NCI-H82 treated with DMSO at 0.1 percent for 48 hours (cell line): ENCODE results near the gene GPX3.
A peak's percentile ranks its signal among the peaks of the same experiment; 100 is the strongest.

Experiments used
- DNase-seq: peaks from one replicate; lab custom pipeline; 2025; ENCODE audit not compliant: unreplicated experiment; lab: John Stamatoyannopoulos, UW

The GPX3 gene, protein sequence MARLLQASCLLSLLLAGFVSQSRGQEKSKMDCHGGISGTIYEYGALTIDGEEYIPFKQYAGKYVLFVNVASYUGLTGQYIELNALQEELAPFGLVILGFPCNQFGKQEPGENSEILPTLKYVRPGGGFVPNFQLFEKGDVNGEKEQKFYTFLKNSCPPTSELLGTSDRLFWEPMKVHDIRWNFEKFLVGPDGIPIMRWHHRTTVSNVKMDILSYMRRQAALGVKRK

DNA sequence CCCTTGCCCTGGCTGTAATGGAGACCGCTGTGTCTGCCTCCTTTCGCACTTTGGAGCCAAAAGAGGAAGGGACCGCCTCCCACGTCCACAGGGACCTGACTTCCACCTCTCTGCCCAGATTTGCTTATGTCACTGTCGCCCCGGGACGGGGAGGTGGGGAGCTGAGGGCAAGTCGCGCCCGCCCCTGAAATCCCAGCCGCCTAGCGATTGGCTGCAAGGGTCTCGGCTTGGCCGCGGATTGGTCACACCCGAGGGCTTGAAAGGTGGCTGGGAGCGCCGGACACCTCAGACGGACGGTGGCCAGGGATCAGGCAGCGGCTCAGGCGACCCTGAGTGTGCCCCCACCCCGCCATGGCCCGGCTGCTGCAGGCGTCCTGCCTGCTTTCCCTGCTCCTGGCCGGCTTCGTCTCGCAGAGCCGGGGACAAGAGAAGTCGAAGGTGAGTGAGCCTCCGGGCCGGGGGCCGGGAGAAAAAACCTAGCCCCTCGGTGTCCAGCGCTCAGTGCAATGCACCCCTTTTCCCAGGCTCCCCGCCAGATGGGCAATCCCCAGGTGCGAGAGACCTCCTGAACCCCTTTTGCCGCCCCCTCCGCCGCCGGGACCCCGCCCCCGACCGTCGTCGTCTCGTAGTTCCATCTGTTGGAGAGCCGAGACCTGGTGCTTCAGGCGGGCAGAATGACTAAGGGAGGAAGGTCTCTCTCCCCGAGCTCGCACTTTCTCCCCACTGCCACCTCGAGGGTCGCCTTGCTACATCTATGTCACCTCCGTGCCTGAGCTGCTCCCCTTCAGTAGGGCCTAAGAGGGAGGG lies at the start of gene GPX3:
Gene GPX3, plus strand, starts transcription at position 288 of the 807 bp plus-strand sequence. Its CDS starts 64 bp downstream, at position 352.
- DNase-seq, result peak; percentile 26

DNA sequence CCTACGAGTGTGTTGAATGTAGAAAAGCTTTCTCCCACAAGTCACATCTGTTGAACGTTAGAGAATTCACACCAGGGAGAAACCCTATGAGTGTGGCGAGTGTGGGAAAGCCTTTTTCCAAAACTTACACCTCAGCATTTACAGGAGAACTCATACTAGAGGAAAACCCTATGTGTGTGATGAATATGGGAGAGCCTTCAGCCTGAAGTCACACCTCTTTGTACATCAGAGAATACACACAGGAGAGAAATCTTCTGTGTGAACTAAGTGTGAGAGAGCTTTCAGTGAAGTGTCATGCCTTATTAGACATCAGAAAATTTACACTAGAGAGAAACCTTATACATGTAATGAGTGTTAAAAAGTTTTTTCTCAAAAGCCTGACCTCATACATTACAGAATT lies 41.8 kb upstream of the GPX3 start:
- DNase-seq, result no peak

DNA sequence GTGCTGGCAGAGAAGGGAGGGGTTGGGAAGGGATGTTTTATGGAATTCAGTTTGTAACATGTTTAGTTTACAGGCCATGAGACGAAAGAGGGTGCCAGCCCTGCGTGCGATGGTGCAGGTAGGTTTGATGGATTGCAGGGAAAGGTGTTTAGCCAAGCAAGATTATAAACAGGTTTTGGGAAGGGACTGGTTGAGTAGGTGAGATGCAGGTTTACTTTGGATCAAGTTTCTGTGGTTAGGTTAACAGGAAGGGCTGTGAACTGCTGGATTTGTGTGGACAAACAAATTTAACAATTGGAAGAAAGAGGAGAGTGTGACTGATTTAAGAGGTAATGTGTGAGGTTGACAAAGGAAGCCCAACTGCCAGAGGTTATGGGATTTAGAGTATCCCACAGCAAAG lies 32.6 kb upstream of the GPX3 start:
- DNase-seq, result no peak

DNA sequence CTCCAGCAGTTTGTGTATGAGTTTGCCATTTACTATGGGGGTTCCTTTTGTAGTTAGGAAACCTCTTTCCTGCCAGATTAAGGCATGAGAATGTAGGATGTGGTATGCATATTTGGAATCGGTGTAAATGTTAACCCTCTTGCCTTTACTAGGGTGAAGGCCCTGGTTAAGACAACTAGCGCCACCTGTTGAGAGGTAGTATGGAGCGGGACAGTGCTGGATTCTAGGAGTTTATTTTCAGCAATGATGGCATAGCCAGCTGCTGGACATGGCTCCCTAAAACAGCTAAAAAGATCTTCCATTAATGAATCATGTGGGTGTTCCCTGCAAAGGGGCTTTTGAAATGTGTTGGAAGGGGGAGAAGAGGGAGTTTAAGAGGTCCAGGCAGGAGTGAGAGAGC lies 30.7 kb upstream of the GPX3 start:
- DNase-seq, result peak; percentile 2

DNA sequence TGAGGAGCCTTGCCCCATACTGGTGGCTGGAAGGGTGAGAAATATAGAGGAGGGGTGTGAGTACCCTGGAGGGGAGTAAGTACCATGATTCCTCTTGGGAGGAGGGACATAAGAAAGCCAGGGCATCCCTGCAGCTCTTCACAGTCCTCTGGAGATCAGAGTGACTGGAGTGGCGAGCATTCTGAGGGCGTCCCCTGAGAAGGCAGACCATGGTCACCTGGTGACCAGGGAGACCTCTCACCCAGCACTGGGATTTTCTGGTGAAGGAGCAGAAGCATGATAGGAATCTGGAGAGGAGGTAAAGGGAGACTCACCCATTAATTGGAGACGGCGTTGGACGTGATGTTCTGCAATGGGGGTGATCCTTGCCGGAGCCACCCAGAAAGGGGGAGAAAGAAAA lies 27.7 kb upstream of the GPX3 start:
- no peak for DNase-seq

DNA sequence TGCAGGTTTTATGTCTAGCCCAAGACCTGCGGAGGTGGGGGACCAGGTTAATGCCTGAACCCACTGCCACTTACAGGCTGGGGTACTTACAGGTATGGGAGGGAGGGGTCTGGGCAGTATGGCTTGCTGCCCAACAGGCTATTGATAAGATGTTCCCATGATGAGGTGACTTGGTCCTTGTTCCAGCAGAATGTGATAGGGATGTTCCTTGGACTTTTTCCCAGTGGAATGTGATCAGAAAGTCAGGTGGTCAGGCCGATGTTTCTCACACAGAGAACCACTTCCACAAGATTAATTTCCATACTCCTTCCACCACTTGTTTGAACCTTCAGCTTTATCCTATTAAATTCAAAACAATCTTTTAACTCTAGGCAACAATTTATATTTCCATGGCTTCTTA lies 27.0 kb upstream of the GPX3 start:
- no peak for DNase-seq

DNA sequence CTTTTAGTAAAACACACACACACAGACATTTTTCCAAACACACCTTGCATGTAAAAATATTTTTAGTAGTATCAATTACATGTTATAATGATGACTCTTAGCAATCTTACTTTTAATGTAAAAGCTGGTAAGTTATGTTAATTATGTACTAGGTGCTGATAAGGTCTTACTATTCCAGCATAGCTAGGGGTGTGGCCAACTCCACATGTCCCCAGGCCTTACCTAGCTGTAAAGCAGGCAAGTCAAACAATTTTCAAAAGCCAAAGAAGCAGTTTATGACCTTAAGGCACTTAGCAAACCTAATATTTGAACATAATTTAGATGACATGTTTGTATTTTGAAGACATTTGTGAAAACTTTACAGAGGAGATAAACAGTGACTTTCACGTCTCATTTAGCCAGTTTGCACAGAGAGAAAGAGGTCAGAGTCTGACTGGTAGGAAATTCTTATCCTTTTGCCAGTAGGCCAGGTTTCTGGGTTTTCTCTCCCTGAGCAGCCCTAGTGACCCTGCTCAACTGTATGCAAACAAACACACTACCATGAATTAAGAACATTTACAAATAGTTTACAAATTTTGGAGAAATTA lies 26.5 kb upstream of the GPX3 start:
- DNase-seq, result no peak

DNA sequence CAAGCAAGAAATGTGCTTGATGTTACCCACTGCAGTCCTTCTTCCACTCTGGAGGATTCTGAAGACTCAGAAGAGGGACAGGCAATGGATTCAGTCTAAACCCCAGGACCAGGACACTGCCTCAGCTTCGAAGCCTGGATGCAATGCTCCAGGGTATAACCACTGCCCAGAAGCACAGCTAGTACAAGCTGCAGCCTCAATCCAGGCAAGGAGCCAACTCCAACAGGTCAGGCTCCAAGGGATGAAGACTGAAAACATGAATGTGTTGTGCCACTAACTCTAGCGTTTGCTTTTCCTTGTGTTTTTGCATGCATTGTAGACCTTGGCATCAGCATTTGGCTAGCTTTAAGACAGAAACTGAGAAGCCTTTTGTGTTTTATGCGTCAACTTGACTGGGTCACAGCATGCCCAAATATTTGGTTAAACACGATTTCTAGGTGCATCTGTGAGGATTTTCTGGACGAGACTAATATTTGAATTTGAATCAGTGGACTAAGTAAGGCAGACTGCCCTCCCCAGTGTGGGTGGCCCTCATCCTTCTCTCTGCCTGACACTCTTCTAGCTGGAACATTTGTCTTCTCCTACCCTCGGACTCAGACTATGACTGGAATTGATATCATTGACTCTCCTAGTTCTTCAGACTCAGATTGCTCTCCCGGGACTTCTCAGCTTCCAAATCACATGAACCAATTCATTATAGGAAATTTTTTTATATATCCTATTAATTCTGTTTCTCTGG lies 20.5 kb upstream of the GPX3 start:
- DNase-seq, result no peak

DNA sequence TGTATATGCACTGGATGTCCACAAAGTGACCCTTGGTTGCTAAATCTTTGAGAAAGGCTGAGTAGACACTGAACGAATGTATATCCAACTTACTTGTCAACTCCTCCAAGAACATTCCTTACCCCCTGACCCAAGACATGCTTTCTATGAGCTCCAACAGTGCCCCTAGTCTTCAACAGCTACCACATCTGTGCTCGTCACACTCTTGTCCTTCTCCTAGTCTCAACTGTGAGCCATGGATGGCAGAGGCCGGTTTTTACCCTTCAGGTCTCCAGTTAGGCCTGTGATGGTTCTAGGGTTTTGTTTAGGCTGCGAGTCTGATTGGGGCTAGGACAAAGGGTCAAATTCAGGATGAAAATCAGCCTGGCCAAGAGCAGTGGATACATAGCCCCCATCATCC lies 19.0 kb upstream of the GPX3 start:
- DNase-seq, result no peak

DNA sequence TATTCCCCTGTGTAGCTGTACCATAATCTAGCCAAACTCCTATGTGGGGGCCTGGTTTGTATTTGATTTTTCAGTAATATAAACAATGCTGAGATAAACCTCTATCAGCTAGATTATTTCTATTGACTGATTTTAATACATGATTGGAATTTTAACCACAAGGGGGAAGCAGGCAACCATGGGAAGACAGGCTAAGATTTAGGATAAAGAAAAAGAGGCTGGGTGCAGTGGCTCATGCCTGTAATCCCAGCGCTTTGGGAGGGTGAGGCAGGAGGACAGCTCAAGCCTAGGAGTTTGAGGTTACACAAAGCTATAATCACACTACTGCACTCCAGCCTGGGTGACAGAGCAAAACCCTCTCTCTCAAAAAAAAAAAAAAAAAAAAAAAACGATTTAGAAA lies 18.1 kb upstream of the GPX3 start:
- DNase-seq, result peak; percentile 53

DNA sequence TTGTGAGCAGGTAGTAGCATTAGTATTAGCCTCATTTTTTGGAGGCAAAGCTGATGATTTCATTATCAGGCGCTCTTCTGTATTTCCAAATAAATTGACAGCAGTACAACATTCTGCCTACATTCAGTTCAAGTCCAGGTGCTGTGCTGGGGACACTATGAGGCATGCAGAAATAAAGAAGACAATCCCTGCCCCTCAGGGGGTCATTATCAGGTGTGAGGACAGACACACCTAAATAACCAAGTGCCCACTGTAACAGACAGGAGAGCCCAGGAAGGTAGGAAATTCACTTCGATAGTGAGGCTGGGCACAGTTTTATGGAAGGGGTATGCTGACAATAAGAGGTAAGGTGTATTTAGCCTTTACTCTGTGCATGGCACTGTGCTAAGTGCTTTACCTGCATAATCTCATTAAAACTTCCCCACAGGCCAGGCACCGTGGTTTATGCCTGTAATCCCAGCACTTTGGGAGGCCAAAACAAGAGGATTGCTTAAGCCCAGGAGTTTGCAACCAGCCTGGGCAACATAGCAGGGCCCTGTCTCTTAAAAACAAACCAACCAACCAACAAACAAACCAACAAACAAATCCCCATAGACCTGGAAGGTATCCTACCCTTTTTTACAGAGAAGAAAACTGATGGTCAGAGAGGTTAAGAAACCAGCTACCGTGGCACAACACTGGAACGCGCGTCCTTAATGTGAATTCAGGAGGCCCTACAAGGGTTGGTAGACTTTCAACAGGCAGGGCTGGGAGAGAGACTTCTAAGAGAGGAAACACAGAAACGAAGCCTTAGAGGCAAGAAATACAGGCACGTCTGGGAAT lies 17.5 kb upstream of the GPX3 start:
- DNase-seq, result peak; percentile 3

DNA sequence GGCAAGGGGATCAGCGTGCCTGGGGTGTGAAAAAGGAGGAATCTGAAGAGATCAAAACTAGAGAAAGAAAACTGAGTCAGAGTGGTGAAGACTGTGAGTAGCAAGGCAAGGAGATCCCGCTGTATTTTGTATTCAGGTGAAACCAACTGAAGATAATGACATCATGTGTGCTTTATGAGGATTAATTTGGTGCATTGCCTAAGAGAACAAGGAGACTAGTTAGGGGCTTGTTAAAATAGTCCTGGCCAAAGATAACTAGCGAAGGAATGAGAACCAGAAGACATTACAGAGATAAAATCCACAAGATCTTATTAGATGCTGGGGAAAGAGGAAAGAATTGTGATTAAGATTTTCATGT lies 16.9 kb upstream of the GPX3 start:
- DNase-seq, result no peak

DNA sequence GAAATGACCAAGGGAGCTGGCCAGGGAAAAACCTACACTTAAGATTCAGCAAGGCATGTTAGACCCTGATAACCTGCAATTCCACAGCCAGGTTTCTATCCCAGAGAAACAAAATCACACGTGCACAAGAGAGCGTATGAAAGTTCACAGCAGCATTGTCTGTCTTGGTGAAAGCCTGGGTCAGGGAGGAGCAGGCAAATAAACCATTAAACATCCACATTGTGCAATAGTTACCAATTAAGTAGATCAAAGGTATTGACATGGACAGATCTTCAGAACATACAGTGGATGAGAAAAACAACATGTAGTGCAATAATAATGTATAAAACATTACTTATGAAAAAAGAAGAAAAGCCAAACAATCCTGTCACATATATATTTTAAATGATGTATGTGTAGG lies 15.9 kb upstream of the GPX3 start:
- DNase-seq, result no peak

DNA sequence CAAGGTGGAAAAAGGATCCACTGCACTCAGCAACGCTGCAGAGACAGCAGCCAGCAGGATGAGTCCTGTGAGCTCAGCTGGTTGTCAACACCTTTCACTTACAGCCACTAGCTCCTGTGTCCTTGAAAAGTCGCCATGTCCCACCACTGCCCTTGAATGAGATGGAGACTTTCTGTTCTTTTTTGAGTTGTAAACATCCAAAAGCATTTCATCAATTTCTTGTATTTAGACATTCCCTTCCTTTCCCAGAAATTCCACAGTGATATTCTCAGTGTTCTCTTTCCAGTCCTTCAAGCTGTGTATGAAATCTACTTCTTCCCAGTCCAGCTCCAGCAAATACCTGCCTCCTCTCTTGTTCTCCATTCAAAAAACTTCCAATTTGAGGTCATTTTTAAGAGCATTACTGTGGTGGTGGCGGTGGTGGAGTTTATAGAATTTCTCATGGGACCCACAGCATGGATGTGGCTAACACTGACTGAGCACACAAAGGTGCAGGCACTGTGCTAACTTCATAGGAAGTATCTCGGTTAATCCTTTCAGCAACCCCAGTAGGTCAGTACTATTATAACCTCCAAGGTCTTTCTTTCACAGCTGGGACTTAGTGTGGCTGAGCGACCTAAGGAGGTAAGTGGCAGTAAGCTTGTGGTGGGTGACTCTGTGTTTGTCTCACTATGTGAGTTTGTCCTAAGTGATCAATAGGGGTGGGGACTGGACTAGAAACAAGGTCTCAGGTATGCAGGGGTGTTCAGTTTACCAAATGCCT lies 15.0 kb upstream of the GPX3 start:
- peak; percentile 25 for DNase-seq

DNA sequence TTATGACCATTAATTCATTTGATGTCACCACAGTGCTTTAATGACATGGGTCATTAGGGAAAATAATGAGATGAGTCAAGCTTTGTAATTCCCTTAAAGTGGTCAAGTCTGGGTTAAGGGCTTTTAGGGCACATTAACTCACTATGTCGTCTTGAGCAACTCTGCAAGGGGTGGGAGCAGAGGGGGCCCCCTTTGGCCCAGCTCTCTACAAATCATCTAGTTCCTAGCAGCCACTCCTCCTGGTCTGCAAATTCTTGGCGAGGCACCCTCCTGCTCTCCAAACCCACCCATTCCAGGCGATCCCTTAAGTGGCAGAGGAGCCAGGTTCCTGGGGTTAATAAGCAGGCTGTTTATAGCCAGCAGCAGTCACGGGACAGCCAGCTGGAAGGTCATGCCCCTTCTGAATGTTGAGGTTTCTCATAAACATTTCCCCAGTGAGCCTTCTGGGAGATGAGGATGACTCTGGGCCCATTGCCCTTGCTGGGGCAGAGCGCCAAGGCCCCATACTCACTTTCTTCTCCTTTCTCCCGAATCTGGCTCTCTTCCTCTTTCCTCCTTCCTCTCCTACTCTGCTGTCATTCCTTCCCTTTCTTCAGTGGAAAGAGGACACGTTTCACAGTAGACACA lies 14.3 kb upstream of the GPX3 start:
- peak; percentile 25 for DNase-seq

DNA sequence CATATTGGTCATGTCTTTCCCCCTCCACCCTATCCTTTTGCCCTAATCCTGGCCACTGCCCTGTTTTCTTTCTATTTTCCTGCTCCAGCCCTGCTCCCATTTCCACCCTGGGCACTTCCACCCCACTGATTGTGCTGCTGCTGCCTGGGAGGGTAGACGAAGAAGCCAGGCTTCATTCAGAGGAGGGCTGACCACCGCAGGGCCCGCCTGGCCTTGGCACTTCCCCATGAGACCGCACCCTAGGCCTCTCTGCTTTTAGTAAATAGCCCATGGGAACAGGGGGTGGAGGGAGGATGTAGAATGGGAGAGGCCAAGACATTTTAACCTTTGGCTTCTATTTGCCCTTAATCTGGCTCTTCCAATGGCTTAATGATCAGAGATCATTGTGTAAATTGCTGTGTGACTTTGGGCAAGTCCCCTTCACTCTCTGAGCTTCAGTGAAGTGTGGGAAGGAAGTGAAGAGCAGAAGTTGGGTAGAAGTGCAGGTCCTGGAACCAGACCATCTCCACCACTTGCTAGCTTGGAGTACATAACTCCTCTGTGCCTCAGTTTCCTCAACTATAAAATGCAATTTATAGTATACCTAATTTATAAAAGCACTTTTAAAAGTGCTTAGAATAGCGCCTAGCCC lies 13.6 kb upstream of the GPX3 start:
- DNase-seq, result no peak

DNA sequence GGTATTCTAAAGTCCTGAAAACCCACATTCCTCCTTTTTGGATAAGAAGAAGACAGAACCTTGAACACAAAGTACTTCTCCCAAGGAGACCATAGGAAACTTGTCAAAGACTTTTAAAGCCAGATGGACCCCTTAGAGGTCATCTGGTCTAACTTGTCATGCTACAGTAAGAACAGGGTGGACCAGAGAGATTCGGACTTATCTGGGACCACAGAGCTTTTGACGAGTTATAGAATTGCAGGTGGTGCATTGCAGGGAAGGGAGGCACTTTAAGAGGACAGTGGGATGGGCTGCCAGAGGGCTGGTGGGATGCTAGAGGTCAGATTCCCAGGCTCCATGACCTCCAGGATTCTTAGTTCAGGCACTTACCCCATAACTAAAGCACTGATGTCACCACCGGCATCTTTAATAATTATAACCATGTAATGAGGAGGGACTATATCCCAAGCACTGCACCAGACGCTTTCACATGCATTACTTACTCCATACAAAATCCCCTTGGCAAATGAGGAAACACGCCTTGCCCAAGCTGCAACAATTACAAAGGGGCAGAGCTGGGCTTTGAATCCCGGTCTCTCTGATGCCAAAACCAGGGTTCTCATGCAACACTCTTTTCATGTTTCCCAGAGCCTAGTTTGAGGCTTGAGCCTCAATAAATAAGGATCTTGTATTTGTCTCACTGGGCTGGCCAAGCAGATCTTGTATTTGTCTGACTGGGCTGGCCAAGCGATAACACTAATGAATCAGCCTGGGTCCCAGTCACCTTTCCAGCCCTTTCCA lies 12.8 kb upstream of the GPX3 start:
- no peak for DNase-seq

DNA sequence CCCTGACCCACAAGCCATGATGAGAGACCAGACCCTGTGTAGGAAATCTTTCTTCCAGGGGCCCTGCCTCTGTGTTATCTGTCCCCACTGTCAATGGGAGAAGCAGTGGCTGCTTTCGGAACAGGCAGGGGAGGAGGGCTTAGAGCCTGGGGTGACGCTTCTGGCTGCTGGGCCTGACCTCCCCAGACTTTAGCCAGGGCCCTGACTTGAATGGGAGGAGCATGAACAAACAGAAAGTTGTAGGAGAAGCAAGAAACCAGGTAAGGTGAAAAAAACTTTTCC lies 12.2 kb upstream of the GPX3 start:
- no peak for DNase-seq

DNA sequence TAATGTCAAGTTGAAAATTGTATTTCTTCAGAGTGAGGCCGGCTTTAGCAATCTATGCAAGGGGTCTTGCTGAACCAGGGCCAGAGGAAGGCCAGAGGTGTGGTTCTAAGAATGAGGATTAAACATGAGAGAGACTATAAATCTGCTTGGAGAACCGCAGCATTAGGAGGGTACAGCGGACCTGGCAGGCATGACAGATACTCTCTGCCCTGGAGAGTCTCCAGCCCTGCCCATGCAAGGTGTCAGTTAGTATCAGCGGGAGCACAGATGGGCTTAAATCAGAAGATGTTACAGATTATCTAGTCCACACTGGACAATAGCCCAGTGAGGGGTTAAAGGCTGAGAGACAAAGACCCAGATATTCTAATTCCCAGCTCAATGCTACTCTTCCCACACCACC lies 11.5 kb upstream of the GPX3 start:
- DNase-seq, result no peak
